ENCODE measurements around the gene TLE1.

DNA sequence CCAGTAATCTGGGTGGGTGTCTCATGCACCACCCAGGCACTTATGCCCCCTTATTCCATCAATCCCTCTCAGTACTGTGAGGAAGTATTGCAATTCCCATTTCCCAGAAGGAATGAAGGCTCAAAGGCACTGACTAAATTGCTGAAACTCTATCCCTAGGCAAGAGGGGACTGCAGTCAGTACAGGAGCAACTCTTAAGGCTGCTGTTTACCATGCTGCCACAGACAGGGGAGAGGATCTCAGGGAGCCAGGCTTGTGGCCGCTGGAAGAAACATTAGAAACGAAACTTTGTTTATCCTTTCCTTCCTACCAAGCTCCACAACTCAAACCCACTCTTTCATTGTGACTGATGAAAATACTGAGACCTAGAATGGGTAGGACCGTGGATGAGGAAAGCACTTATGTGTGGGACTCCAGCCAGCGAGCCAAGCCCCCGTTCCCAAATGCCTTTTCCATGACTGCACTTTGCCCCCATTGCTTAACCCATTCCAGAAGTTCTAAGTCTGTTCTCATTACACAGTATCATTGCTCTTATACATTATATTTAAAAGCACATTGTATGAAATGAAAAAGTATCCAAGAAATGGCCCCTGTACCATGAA lies 54.3 kb downstream of the TLE1 start:
- TF ChIP-seq, protein P1, sequence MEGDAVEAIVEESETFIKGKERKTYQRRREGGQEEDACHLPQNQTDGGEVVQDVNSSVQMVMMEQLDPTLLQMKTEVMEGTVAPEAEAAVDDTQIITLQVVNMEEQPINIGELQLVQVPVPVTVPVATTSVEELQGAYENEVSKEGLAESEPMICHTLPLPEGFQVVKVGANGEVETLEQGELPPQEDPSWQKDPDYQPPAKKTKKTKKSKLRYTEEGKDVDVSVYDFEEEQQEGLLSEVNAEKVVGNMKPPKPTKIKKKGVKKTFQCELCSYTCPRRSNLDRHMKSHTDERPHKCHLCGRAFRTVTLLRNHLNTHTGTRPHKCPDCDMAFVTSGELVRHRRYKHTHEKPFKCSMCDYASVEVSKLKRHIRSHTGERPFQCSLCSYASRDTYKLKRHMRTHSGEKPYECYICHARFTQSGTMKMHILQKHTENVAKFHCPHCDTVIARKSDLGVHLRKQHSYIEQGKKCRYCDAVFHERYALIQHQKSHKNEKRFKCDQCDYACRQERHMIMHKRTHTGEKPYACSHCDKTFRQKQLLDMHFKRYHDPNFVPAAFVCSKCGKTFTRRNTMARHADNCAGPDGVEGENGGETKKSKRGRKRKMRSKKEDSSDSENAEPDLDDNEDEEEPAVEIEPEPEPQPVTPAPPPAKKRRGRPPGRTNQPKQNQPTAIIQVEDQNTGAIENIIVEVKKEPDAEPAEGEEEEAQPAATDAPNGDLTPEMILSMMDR (IDR thresholded peaks at IDR 0.05): no peak
- TF ChIP-seq POLR2A (IDR thresholded peaks at IDR 0.05) (no peak), EP300 (IDR thresholded peaks at IDR 0.05) (no peak)

Data from stomach (tissue), 4 donors.